ENCODE results near the gene EHD3.

The EHD3 gene

GRCh38 chr2:31296641-31297287, 62.8 kb downstream of the EHD3 start:
- no peak for DNase-seq

GRCh38 chr2:31297751-31298150, 63.8 kb downstream of the EHD3 start:
- DNase-seq = no peak

- no peak for DNase-seq
Measured at GRCh38 chr2:31299547-31299946, 65.6 kb downstream of the EHD3 start.

GRCh38 chr2:31300309-31300708, 66.4 kb downstream of the EHD3 start:
- no peak for DNase-seq

GRCh38 chr2:31302940-31303563, 69.1 kb downstream of the EHD3 start:
- no peak for DNase-seq

GRCh38 chr2:31304816-31305215, 70.9 kb downstream of the EHD3 start:
- no peak for DNase-seq

GRCh38 chr2:31312898-31313297, 78.9 kb downstream of the EHD3 start:
- DNase-seq = no peak

- DNase-seq = no peak
Measured at GRCh38 chr2:31314761-31315160, 80.8 kb downstream of the EHD3 start.

- DNase-seq = no peak
Measured at GRCh38 chr2:31317396-31317795, 83.4 kb downstream of the EHD3 start.

- no peak for DNase-seq
Measured at GRCh38 chr2:31318361-31319336, 84.7 kb downstream of the EHD3 start.

Data from NCI-H1694 treated with DMSO at 0.1 percent for 48 hours (cell line).